ENCODE measurements around the gene SELENOM.

SELENOM gene

GRCh38 chr22:31083923-31084810 is 23.2 kb downstream of the SELENOM start:
- TF ChIP-seq EZH2 (IDR thresholded peaks at IDR 0.05; ENCODE audit: borderline replicate concordance, low read length) (no peak), CTCF (IDR thresholded peaks at IDR 0.05; ENCODE audit: low read length) (no peak)
- H2AFZ ChIP-seq (ENCODE audit: low read length), result peak overlapping the region; percentile 77
- H3K4me3 ChIP-seq (ENCODE audit: low read depth, low read length, poor library complexity, severe bottlenecking), result peak overlapping the region; percentile 92
- peaks cover 54% of the 10 kb centered on the region for H3K4me1 ChIP-seq (ENCODE audit: insufficient read depth, low read length, severe bottlenecking)
- H3K9ac ChIP-seq (ENCODE audit: low read length), result peak overlapping the region; percentile 96
- no peaks in the 10 kb centered on the region for H3K9me3 ChIP-seq (ENCODE audit: low read length)
- H4K20me1 ChIP-seq (ENCODE audit: insufficient read depth, low read length), result no peaks in the 10 kb centered on the region
- peak overlapping the region; percentile 65 for H3K27ac ChIP-seq (ENCODE audit: low read depth, low read length, poor library complexity, severe bottlenecking)
- H3K79me2 ChIP-seq (ENCODE audit: insufficient read depth, low read length), result no peaks in the 10 kb centered on the region
- no peaks in the 10 kb centered on the region for H3K36me3 ChIP-seq (ENCODE audit: insufficient read depth, low read length)
- no peaks in the 10 kb centered on the region for H3F3A ChIP-seq (ENCODE audit: insufficient read depth, low read length)
- H3K27me3 ChIP-seq (ENCODE audit: insufficient read depth, low read length), result no peaks in the 10 kb centered on the region
- H3K9me2 ChIP-seq (ENCODE audit: low read depth, low read length), result no peaks in the 10 kb centered on the region
- peak overlapping the region; percentile 94 for H3K4me2 ChIP-seq (ENCODE audit: low read length)

- TF ChIP-seq CTCF (IDR thresholded peaks at IDR 0.05; ENCODE audit: low read length) (no peak), EZH2 (IDR thresholded peaks at IDR 0.05; ENCODE audit: borderline replicate concordance, low read length) (no peak)
- peaks cover 51% of the 10 kb centered on the region for H3K4me1 ChIP-seq (ENCODE audit: insufficient read depth, low read length, severe bottlenecking)
- no peaks in the 10 kb centered on the region for H3K9me3 ChIP-seq (ENCODE audit: low read length)
- no peaks in the 10 kb centered on the region for H3F3A ChIP-seq (ENCODE audit: insufficient read depth, low read length)
- H3K4me3 ChIP-seq (ENCODE audit: low read depth, low read length, poor library complexity, severe bottlenecking), result peak overlapping the region; percentile 92
- H2AFZ ChIP-seq (ENCODE audit: low read length), result no peak overlapping the region
- H3K4me2 ChIP-seq (ENCODE audit: low read length), result peak overlapping the region; percentile 94
- peak overlapping the region; percentile 65 for H3K27ac ChIP-seq (ENCODE audit: low read depth, low read length, poor library complexity, severe bottlenecking)
- no peaks in the 10 kb centered on the region for H3K27me3 ChIP-seq (ENCODE audit: insufficient read depth, low read length)
- peak overlapping the region; percentile 96; the same call in 1 of the 2 replicates for H3K9ac ChIP-seq (ENCODE audit: low read length)
- H4K20me1 ChIP-seq (ENCODE audit: insufficient read depth, low read length), result no peaks in the 10 kb centered on the region
- H3K36me3 ChIP-seq (ENCODE audit: insufficient read depth, low read length), result no peaks in the 10 kb centered on the region
- no peaks in the 10 kb centered on the region for H3K9me2 ChIP-seq (ENCODE audit: low read depth, low read length)
- H3K79me2 ChIP-seq (ENCODE audit: insufficient read depth, low read length), result no peaks in the 10 kb centered on the region
Measured at GRCh38 chr22:31083377-31083768, 24.0 kb downstream of the SELENOM start.

GRCh38 chr22:31082606-31083376 is 24.6 kb downstream of the SELENOM start:
- Histone ChIP-seq H2AFZ (ENCODE audit: low read length) (no peak overlapping the region), H3K27me3 (ENCODE audit: insufficient read depth, low read length) (no peaks in the 10 kb centered on the region), H3K27ac (ENCODE audit: low read depth, low read length, poor library complexity, severe bottlenecking) (peak overlapping the region; percentile 65), H3K79me2 (ENCODE audit: insufficient read depth, low read length) (no peaks in the 10 kb centered on the region), H3F3A (ENCODE audit: insufficient read depth, low read length) (no peaks in the 10 kb centered on the region), H3K36me3 (ENCODE audit: insufficient read depth, low read length) (no peaks in the 10 kb centered on the region), H3K4me2 (ENCODE audit: low read length) (peak overlapping the region; percentile 94), H4K20me1 (ENCODE audit: insufficient read depth, low read length) (no peaks in the 10 kb centered on the region), H3K9ac (ENCODE audit: low read length) (no peak overlapping the region; the same call in 1 of the 2 replicates), H3K9me3 (ENCODE audit: low read length) (no peaks in the 10 kb centered on the region), H3K9me2 (ENCODE audit: low read depth, low read length) (no peaks in the 10 kb centered on the region), H3K4me3 (ENCODE audit: low read depth, low read length, poor library complexity, severe bottlenecking) (peak overlapping the region; percentile 12), H3K4me1 (ENCODE audit: insufficient read depth, low read length, severe bottlenecking) (peaks cover 51% of the 10 kb centered on the region)
- TF ChIP-seq CTCF (IDR thresholded peaks at IDR 0.05; ENCODE audit: low read length) (peak; percentile 67), EZH2 (IDR thresholded peaks at IDR 0.05; ENCODE audit: borderline replicate concordance, low read length) (no peak)
